Activated CD8-positive, alpha-beta T cell treated with anti-CD3 and anti-CD28 coated beads for 36 hours (primary cell): Measurements from ENCODE around the gene ATG4C. TPM values are rescaled to one million over a fixed set of nuclear protein-coding genes. Genes with fewer than 3 reads are reported as not detected.

Experiments used
- ATAC-seq: fragments of 200-7000 bp; cut with Tn5 transposase; one replicate; pipeline ENCODE4 v1.10.0; 2021; ENCODE audit warnings: mild to moderate bottlenecking, moderate library complexity
- CTCF ChIA-PET: fragments of 350-600 bp; sonication (Branson Sonifier 250); formaldehyde crosslinking; loops from one replicate; lab custom pipeline; 2021; ENCODE audit warnings: antibody characterized with exemption; lab: Charles Lee
- POLR2A ChIA-PET: fragments of 350-600 bp; sonication (Branson Sonifier 250); formaldehyde crosslinking; loops from one replicate; lab custom pipeline; 2021; ENCODE audit warnings: antibody characterized with exemption; lab: Charles Lee
- DNase-seq: peaks from one replicate; pipeline ENCODE4 v3.0.0-alpha.2; 2020
- H3K27ac Mint-ChIP-seq: one replicate; pipeline ENCODE4 v1.8.0; 2021; ENCODE audit warnings: mild to moderate bottlenecking, mixed read lengths
- H3K27me3 Mint-ChIP-seq: one replicate; pipeline ENCODE4 v1.8.0; 2021; ENCODE audit warnings: mixed read lengths
- H3K36me3 Mint-ChIP-seq: one replicate; pipeline ENCODE4 v1.8.0; 2021; ENCODE audit warnings: low read depth, mixed read lengths
- H3K4me1 Mint-ChIP-seq: one replicate; pipeline ENCODE4 v1.8.0; 2021; ENCODE audit warnings: low read depth, mixed read lengths
- H3K4me3 Mint-ChIP-seq: one replicate; pipeline ENCODE4 v1.8.0; 2021; ENCODE audit warnings: mild to moderate bottlenecking, moderate library complexity, mixed read lengths
- H3K9me3 Mint-ChIP-seq: one replicate; pipeline ENCODE4 v1.8.0; 2021; ENCODE audit warnings: mixed read lengths
- CTCF ChIP-seq: fragments of 200-600 bp; IDR thresholded peaks from one replicate; pipeline ENCODE4 v1.8.0; 2022; ENCODE audit warnings: antibody characterized with exemption, mild to moderate bottlenecking
- intact Hi-C: fragments of 100-400 bp; cut with micrococcal nuclease; formaldehyde crosslinking; loops from one replicate; pipeline ENCODE4 v1.10.0; 2022
- total RNA-seq, 2 experiments: library from RNA; stranded (reverse); gene quantifications; one replicate each; pipeline ENCODE4 v1.2.3, GENCODE V29; 2021

ATG4C gene
- total RNA-seq, 2 experiments from 2014 or later: 13.7 to 15.5 TPM

- CTCF ChIA-PET: interaction anchor here (1.0 to 2.0 kb wide), 3 partner anchors 8 to 130 kb away, joined by 3 to 9 read pairs (median 6); no protein-coding TSS in a partner anchor
- Mint-ChIP-seq H3K27me3 (no peaks in the 10 kb centered on the region), H3K4me1 (peaks cover 1% of the 10 kb centered on the region), H3K27ac (no peak overlapping the region), H3K36me3 (peaks cover 6% of the 10 kb centered on the region), H3K9me3 (peaks cover 1% of the 10 kb centered on the region), H3K4me3 (no peak overlapping the region)
- POLR2A ChIA-PET: no interaction called here
- no peak for TF ChIP-seq CTCF
- intact Hi-C loops: no loop called here
- DNase-seq (no peak), ATAC-seq (no peak)
Measured at GRCh38 chr1:62832276-62832675, 48.3 kb downstream of the ATG4C start.

DNA sequence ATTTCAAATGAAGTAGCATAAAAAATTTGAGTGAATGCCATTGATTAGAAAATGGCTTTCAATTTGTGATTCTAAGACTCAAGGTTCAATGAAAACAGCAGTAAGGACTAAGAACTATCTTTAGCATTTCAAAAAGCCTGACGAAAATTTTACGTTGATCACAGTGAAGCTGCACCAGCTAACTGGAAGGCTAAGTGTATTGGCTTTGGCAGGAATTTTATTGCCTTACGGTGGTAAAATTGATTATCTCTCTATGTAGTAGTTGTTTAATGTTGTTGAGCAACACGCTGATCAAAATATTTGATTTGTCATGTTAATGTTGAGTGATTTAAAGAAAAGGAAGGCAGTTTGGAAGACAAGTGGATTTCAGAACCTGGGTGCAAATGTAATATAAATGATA, 49.6 kb downstream of the ATG4C start:
- TF ChIP-seq CTCF: no peak
- H3K9me3 Mint-ChIP-seq: no peaks in the 10 kb centered on the region
- no peaks in the 10 kb centered on the region for H3K27me3 Mint-ChIP-seq
- ChIA-PET POLR2A (no interaction called here), CTCF (interaction anchor here (2.0 kb wide), 1 partner anchor 8 kb away, joined by 9 read pairs; no protein-coding TSS in a partner anchor)
- ATAC-seq (no peak), DNase-seq (no peak)
- H3K4me1 Mint-ChIP-seq: no peaks in the 10 kb centered on the region
- H3K36me3 Mint-ChIP-seq: no peaks in the 10 kb centered on the region
- intact Hi-C loops: no loop called here
- no peak overlapping the region for H3K27ac Mint-ChIP-seq
- no peak overlapping the region for H3K4me3 Mint-ChIP-seq

DNA sequence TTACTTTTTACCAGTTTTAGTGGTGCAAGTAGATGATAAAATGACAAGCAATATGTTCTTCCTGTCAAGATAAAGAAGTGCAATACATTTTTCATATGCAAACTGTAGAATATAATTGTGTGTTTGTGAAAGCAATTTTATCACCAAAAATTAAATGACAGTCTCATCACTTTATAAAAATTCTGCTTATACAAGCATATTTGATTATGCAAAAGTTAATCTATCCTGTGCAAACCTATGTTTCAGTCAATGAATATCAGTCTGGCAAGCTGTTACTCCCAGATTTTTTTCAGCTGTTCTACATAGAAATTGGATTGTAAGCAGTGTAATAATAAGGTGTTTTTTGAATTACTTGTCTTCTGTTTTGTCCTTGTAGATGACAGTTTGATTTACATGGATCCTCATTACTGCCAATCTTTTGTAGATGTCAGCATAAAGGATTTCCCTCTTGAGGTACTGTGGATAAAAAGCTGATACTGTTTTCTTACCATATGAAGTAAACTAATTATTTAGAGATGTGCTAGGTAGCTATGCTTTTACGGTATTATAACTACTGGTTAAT, 50.5 kb downstream of the ATG4C start:
- H3K36me3 Mint-ChIP-seq: no peaks in the 10 kb centered on the region
- TF ChIP-seq CTCF: no peak
- ChIA-PET POLR2A (interaction anchor here (0.6 kb wide), 1 partner anchor 552 kb away, joined by 3 read pairs; no protein-coding TSS in a partner anchor), CTCF (interaction anchor here (2.0 kb wide), 1 partner anchor 7 kb away, joined by 9 read pairs; no protein-coding TSS in a partner anchor)
- H3K27ac Mint-ChIP-seq: no peak overlapping the region
- DNase-seq (no peak), ATAC-seq (no peak)
- H3K27me3 Mint-ChIP-seq: no peaks in the 10 kb centered on the region
- H3K4me3 Mint-ChIP-seq: no peak overlapping the region
- no peaks in the 10 kb centered on the region for H3K9me3 Mint-ChIP-seq
- no peaks in the 10 kb centered on the region for H3K4me1 Mint-ChIP-seq
- intact Hi-C loops: no loop called here

DNA sequence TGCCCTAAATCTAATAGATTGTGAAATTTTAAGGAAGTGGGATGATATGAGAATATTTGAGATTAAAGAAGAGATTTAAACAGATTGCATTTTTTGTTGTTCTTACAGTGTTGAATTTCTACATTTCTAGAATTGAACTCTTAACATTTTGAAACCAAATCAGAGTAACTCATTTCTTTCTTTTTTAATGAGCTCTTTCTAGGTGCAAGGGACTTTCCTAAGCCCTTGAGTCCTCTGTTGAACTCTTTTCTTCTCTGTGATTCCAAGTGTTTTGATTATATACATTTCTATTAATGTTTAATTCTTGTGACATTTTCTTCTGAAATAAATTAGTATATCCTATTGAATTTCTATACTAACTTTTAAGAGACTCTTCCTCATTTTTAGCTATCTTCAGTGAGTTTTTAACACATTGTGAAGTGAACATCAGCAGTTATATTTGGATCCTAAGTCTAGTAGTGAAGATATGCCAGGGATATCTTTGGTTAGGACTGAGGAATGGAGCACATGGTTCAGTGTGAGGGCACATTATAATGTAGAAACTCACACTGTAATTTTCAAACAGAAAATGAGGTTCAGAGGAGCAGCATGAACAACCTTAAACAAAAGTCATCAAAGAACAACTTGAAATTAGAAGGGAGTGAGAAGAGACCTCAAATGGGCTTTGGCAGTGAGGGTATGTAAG, 53.1 kb downstream of the ATG4C start:
- ATAC-seq: no peak
- no peak for TF ChIP-seq CTCF
- no peak for DNase-seq
- CTCF ChIA-PET: no interaction called here
- Mint-ChIP-seq H3K27me3 (no peaks in the 10 kb centered on the region), H3K27ac (no peak overlapping the region), H3K4me1 (no peaks in the 10 kb centered on the region), H3K36me3 (no peaks in the 10 kb centered on the region), H3K9me3 (no peaks in the 10 kb centered on the region), H3K4me3 (no peak overlapping the region)
- intact Hi-C loops: no loop called here
- POLR2A ChIA-PET: no interaction called here

- no peak for TF ChIP-seq CTCF
- H3K4me1 Mint-ChIP-seq: no peaks in the 10 kb centered on the region
- ChIA-PET POLR2A (no interaction called here), CTCF (interaction anchor here (1.5 to 2.2 kb wide), 3 partner anchors 9 to 32 kb away, joined by 3 to 8 read pairs (median 6); no protein-coding TSS in a partner anchor)
- no peaks in the 10 kb centered on the region for H3K36me3 Mint-ChIP-seq
- H3K27ac Mint-ChIP-seq: no peak overlapping the region
- no peaks in the 10 kb centered on the region for H3K9me3 Mint-ChIP-seq
- ATAC-seq (no peak), DNase-seq (no peak)
- H3K27me3 Mint-ChIP-seq: no peaks in the 10 kb centered on the region
- intact Hi-C loops: no loop called here
- H3K4me3 Mint-ChIP-seq: no peak overlapping the region
Measured at GRCh38 chr1:62840555-62840954, 56.6 kb downstream of the ATG4C start.
